Measurements from ENCODE around the gene SYTL2. TPM values are rescaled to one million over a fixed set of nuclear protein-coding genes. Genes with fewer than 3 reads are reported as not detected.
A peak's percentile ranks its signal among the peaks of the same experiment; 100 is the strongest.

The SYTL2 gene
- total RNA-seq, 1 experiment from 2014 or later, result 132 TPM

DNA sequence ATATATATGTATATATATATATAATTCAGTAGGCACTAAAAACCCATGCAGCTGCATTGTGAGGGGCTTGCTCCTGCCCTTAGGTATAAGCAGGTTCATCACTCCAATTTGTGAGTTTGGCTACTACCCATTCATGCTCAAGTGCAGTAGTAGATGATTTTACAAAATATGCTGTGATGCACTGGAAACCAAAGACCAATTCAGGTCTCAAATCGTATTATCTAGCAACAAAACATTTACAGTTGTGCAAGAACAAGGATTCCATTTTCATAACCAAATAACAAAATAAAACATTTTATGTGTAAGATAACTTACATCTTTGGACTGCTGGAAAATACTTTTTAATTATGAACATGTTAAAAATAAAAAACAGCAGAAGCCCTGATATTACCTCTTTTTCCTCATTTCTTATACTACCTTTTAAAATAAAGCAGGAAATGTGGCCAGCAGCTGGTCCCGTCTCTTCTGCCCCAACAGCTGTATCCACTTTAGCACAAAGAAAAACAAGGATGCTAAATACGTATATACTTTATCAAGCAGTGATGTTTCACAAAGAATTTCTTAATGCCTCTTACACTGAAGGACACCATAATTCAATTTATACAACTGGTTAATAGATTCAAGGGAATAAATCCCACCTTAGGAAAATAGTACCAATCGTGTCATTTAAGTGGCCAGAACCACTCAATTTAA lies 148.8 kb downstream of the SYTL2 start:
- Histone ChIP-seq H3K4me1 (ENCODE audit: control insufficient read depth, insufficient read depth, low read length) (peaks cover 39% of the 10 kb centered on the region), H3K4me3 (ENCODE audit: low read depth in 2 of 2, low read length in 2 of 2) (peak overlapping the region; percentile 68 to 98), H3K27ac (ENCODE audit: low read length) (peak overlapping the region; percentile 64), H3K36me3 (ENCODE audit: control insufficient read depth, insufficient read depth, low read length) (peaks cover 49% of the 10 kb centered on the region), H3K27me3 (ENCODE audit: control insufficient read depth, insufficient read depth, low read length) (no peaks in the 10 kb centered on the region), H3K9me3 (ENCODE audit: control insufficient read depth, insufficient read depth, low read depth, low read length) (no peaks in the 10 kb centered on the region)
- no peak for DNase-seq (ENCODE audit: low read depth, low spot score)
- ChIA-PET POLR2A (no interaction called here), CTCF (no interaction called here)
- BruUV-seq (replicated peaks), result no TSS peak
- ATAC-seq, result no peak
- intact Hi-C loops (cut with micrococcal nuclease; ENCODE audit: unreplicated experiment) (loop anchor here (5.0 kb wide), 2 partner anchors 35 to 65 kb away; partner anchors contain the start of genes DLG2 and TMEM126B), in situ Hi-C loops (cut with HindIII; ENCODE audit: low pct_unique_long_range_greater_than_20kb, low sequenced_read_pairs) (no loop called here)
- TF ChIP-seq SIN3A (IDR thresholded peaks at IDR 0.05; ENCODE audit: borderline replicate concordance, insufficient read depth, low read depth, low read length), result no peak

DNA sequence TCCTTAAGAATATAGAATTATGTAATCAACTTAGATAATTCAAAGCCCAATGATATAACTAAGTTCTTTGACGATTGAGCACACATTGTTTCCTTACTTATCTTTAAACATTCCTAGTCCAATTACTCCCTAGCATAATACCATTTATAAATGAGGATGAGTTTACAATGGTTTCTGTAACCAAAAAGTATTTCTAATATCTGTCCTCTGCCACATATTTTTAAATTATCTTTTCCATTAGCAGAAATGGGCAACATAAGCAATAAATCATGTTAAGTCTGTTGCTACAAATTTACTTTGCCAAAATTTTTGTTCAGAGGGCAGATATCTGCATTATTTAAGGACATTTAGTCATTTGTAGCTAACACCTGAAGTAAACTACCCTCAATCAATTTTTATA lies 152.8 kb downstream of the SYTL2 start:
- TF ChIP-seq TCF7L2 (IDR thresholded peaks at IDR 0.05; ENCODE audit: low read depth, low read length) (no peak), POLR2AphosphoS5 (IDR thresholded peaks at IDR 0.05; ENCODE audit: low read depth, low read length) (no peak), SIN3A (IDR thresholded peaks at IDR 0.05; ENCODE audit: borderline replicate concordance, insufficient read depth, low read depth, low read length) (no peak)
- TF ChIP-seq, protein P1, sequence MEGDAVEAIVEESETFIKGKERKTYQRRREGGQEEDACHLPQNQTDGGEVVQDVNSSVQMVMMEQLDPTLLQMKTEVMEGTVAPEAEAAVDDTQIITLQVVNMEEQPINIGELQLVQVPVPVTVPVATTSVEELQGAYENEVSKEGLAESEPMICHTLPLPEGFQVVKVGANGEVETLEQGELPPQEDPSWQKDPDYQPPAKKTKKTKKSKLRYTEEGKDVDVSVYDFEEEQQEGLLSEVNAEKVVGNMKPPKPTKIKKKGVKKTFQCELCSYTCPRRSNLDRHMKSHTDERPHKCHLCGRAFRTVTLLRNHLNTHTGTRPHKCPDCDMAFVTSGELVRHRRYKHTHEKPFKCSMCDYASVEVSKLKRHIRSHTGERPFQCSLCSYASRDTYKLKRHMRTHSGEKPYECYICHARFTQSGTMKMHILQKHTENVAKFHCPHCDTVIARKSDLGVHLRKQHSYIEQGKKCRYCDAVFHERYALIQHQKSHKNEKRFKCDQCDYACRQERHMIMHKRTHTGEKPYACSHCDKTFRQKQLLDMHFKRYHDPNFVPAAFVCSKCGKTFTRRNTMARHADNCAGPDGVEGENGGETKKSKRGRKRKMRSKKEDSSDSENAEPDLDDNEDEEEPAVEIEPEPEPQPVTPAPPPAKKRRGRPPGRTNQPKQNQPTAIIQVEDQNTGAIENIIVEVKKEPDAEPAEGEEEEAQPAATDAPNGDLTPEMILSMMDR (IDR thresholded peaks at IDR 0.05), result no peak
- TF ChIP-seq, protein P2, sequence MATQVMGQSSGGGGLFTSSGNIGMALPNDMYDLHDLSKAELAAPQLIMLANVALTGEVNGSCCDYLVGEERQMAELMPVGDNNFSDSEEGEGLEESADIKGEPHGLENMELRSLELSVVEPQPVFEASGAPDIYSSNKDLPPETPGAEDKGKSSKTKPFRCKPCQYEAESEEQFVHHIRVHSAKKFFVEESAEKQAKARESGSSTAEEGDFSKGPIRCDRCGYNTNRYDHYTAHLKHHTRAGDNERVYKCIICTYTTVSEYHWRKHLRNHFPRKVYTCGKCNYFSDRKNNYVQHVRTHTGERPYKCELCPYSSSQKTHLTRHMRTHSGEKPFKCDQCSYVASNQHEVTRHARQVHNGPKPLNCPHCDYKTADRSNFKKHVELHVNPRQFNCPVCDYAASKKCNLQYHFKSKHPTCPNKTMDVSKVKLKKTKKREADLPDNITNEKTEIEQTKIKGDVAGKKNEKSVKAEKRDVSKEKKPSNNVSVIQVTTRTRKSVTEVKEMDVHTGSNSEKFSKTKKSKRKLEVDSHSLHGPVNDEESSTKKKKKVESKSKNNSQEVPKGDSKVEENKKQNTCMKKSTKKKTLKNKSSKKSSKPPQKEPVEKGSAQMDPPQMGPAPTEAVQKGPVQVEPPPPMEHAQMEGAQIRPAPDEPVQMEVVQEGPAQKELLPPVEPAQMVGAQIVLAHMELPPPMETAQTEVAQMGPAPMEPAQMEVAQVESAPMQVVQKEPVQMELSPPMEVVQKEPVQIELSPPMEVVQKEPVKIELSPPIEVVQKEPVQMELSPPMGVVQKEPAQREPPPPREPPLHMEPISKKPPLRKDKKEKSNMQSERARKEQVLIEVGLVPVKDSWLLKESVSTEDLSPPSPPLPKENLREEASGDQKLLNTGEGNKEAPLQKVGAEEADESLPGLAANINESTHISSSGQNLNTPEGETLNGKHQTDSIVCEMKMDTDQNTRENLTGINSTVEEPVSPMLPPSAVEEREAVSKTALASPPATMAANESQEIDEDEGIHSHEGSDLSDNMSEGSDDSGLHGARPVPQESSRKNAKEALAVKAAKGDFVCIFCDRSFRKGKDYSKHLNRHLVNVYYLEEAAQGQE (IDR thresholded peaks at IDR 0.05; ENCODE audit: insufficient read depth in 1 of 2, low read depth in 2 of 2, low read length in 1 of 2), result no peak
- no peak overlapping the region for H3K27ac ChIP-seq (ENCODE audit: low read length)
- POLR2A ChIA-PET, result interaction anchor here (0.7 kb wide), 1 partner anchor 22 kb away, joined by 5 read pairs; no protein-coding TSS in a partner anchor
- CTCF ChIA-PET, result interaction anchor here (0.7 kb wide), 1 partner anchor 204 kb away, joined by 6 read pairs; no protein-coding TSS in a partner anchor
- H3K4me3 ChIP-seq (ENCODE audit: low read depth in 2 of 2, low read length in 2 of 2), result no peak overlapping the region
- peaks cover 26% of the 10 kb centered on the region for H3K4me1 ChIP-seq (ENCODE audit: control insufficient read depth, insufficient read depth, low read length)
- no TSS peak for BruUV-seq (replicated peaks)
- no peaks in the 10 kb centered on the region for H3K27me3 ChIP-seq (ENCODE audit: control insufficient read depth, insufficient read depth, low read length)
- in situ Hi-C loops (cut with HindIII; ENCODE audit: low pct_unique_long_range_greater_than_20kb, low sequenced_read_pairs), result no loop called here
- intact Hi-C loops (cut with micrococcal nuclease; ENCODE audit: unreplicated experiment), result no loop called here
- no peak for DNase-seq (ENCODE audit: low read depth, low spot score)
- no peaks in the 10 kb centered on the region for H3K9me3 ChIP-seq (ENCODE audit: control insufficient read depth, insufficient read depth, low read depth, low read length)
- ATAC-seq, result no peak
- H3K36me3 ChIP-seq (ENCODE audit: control insufficient read depth, insufficient read depth, low read length), result peaks cover 77% of the 10 kb centered on the region

DNA sequence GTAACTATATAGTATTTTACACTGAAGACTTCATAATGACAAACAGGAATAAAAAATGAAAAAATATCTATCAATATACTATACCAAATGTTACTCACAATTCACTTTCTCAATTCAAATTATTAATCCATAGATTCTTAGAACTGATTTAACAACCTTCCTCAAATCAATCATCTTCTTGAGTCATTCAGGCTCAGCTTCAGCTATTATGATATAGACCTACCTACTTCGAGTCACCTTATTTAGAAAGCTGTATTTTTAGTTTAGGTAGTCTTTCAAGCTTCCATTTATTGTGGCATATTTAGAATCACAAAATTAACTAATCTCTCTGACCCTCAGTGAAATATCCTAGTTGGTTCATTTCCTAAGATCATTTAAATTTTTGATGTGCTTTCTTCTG lies 154.2 kb downstream of the SYTL2 start:
- ChIA-PET POLR2A (interaction anchor here (1.0 kb wide), 2 partner anchors 8 to 9 kb away, joined by 3 to 4 read pairs; no protein-coding TSS in a partner anchor), CTCF (no interaction called here)
- no peak overlapping the region for H3K4me3 ChIP-seq (ENCODE audit: low read depth in 2 of 2, low read length in 2 of 2)
- DNase-seq (ENCODE audit: low read depth, low spot score), result no peak
- no TSS peak for BruUV-seq (replicated peaks)
- peaks cover 26% of the 10 kb centered on the region for H3K4me1 ChIP-seq (ENCODE audit: control insufficient read depth, insufficient read depth, low read length)
- H3K9me3 ChIP-seq (ENCODE audit: control insufficient read depth, insufficient read depth, low read depth, low read length), result no peaks in the 10 kb centered on the region
- no peaks in the 10 kb centered on the region for H3K27me3 ChIP-seq (ENCODE audit: control insufficient read depth, insufficient read depth, low read length)
- no peak overlapping the region for H3K27ac ChIP-seq (ENCODE audit: low read length)
- intact Hi-C loops (cut with micrococcal nuclease; ENCODE audit: unreplicated experiment), result no loop called here
- ATAC-seq, result no peak
- peaks cover 73% of the 10 kb centered on the region for H3K36me3 ChIP-seq (ENCODE audit: control insufficient read depth, insufficient read depth, low read length)
- in situ Hi-C loops (cut with HindIII; ENCODE audit: low pct_unique_long_range_greater_than_20kb, low sequenced_read_pairs), result no loop called here
- TF ChIP-seq TCF7L2 (IDR thresholded peaks at IDR 0.05; ENCODE audit: low read depth, low read length) (no peak), POLR2AphosphoS5 (IDR thresholded peaks at IDR 0.05; ENCODE audit: low read depth, low read length) (no peak), SIN3A (IDR thresholded peaks at IDR 0.05; ENCODE audit: borderline replicate concordance, insufficient read depth, low read depth, low read length) (no peak)
- TF ChIP-seq, protein P2 (IDR thresholded peaks at IDR 0.05; ENCODE audit: insufficient read depth in 1 of 2, low read depth in 2 of 2, low read length in 1 of 2), result no peak
- TF ChIP-seq, protein P1 (IDR thresholded peaks at IDR 0.05), result no peak

Measured in Panc1 (cell line).